NB4 (cell line): ENCODE results near the gene WIPF1.

ENCODE experiments used
- CTCF ChIP-seq: IDR thresholded peaks from one replicate; pipeline ENCODE4 v1.5.1; 2012; ENCODE audit warnings: low read depth, low read length
- MAX ChIP-seq: IDR thresholded peaks from 2 replicates; pipeline ENCODE4 v1.6.1; 2011; ENCODE audit warnings: low read depth, low read length
- MYC ChIP-seq: IDR thresholded peaks from 2 replicates; pipeline ENCODE4 v1.6.1; 2011; ENCODE audit warnings: low read depth, low read length
- POLR2A ChIP-seq: IDR thresholded peaks from 2 replicates; pipeline ENCODE4 v1.6.1; 2011; ENCODE audit warnings: mild to moderate bottlenecking; ENCODE audit not compliant: insufficient read length; ENCODE audit errors: extremely low read depth

GRCh38 chr2:174631009-174631981 lies 33.7 kb upstream of the WIPF1 start:
- TF ChIP-seq CTCF (no peak), POLR2A (no peak), MAX (no peak), MYC (no peak)
